GM12874 (cell line): ENCODE results near the gene SKI.

Experiments used
- CTCF ChIP-seq: IDR thresholded peaks from 2 replicates; pipeline ENCODE4 v1.5.1; 2011; ENCODE audit warnings: low read depth, mild to moderate bottlenecking, control low read depth, low read length, moderate library complexity; ENCODE audit not compliant: insufficient read depth

The SKI gene

GRCh38 chr1:2250721-2251281, 22.7 kb downstream of the SKI start:
- TF ChIP-seq CTCF, result no peak

GRCh38 chr1:2251363-2251762, 23.2 kb downstream of the SKI start:
- TF ChIP-seq CTCF, result no peak

- TF ChIP-seq CTCF, result no peak
These were observed 23.7 kb downstream of the SKI start for GRCh38 chr1:2251786-2252185.

- no peak for TF ChIP-seq CTCF
These were observed 24.3 kb downstream of the SKI start for GRCh38 chr1:2252423-2252822.

GRCh38 chr1:2253036-2253796, 25.1 kb downstream of the SKI start:
- TF ChIP-seq CTCF, result no peak

GRCh38 chr1:2253797-2254480, 25.8 kb downstream of the SKI start:
- no peak for TF ChIP-seq CTCF

GRCh38 chr1:2255047-2255419, 26.9 kb downstream of the SKI start:
- TF ChIP-seq CTCF, result no peak
